GM18873 (cell line): Measurements from ENCODE around the gene PEX3.
"Not testable (repeated sequence)": the region's sequence is repeated elsewhere in the genome, so short reads cannot be mapped to it uniquely, and the experiment has no call there.

Experiments used
- ATAC-seq: cut with Tn5 transposase; IDR thresholded peaks from one replicate; pipeline ENCODE4 v1.9.1; 2021; ENCODE audit warnings: mild to moderate bottlenecking, moderate library complexity, moderate number of reproducible peaks; ENCODE audit not compliant: unreplicated experiment, low FRiP score

Gene PEX3

DNA sequence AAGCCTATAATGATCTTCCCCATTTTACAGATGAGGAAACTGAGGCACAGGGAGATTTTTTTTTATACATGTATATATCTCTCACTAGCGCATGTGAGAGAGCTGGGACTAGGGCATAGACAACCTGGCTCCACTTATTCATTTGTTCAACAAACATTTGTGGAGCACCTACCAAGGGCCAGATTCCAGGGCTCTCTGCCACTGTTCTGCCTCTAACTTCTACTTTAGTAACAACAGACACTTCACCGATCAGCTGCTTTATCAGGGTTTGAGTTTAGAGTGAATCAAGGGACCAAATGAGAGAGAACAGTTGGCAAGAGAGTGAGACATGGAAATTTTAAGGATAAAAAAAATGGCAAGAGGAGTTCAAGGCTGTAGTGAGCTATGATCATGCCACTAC, 7.5 kb upstream of the PEX3 start:
- ATAC-seq: no peak

GRCh38 chr6:143447865-143448264, 2.7 kb upstream of the PEX3 start:
- not testable (repeated sequence) for ATAC-seq

- no peak for ATAC-seq
These were observed 1.4 kb upstream of the PEX3 start for GRCh38 chr6:143449082-143449713.

- no peak for ATAC-seq
These were observed 722 bp upstream of the PEX3 start for GRCh38 chr6:143449714-143450452.

- no peak for ATAC-seq
These were observed 926 bp downstream of the PEX3 start for GRCh38 chr6:143451531-143451930.

DNA sequence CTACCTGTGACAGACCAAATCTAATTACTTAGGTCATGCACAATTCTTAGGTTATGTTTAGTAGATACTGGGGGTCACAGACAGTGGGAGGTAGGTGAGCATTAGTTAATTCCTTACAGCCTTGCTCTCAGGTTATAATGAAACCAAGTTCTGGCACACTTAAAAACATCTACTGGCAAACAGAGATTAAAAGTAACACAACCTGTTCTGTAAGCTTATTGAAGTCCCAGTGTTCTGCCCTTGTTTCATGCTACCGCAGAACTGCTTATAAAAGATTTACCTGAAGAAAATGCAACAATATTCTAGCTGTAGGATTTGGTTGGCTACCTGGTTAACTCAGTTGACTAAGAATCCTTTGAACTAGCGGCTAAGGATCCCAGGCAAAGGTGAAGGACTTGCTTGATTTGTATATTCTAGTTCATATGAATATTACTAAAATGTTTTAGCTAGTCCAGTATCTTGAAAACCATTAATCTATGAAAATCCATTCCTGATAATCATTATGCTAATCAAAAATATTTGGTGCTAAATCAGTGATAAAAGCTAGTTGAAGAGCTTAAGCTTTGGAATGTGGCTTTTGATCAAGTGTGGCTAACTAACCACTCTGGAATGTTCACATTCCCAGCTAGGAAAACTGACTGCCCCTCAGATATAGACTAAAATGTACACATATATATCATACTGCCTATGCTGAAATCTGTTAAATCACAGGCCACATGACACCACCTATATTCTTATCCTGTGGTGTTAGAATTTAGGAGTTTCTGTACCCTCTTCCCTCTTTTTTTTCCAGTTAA, 7.2 kb downstream of the PEX3 start:
- no peak for ATAC-seq

GRCh38 chr6:143465546-143465945, 14.9 kb downstream of the PEX3 start:
- no peak for ATAC-seq

- no peak for ATAC-seq
These were observed 17.4 kb downstream of the PEX3 start for GRCh38 chr6:143468026-143468425.

DNA sequence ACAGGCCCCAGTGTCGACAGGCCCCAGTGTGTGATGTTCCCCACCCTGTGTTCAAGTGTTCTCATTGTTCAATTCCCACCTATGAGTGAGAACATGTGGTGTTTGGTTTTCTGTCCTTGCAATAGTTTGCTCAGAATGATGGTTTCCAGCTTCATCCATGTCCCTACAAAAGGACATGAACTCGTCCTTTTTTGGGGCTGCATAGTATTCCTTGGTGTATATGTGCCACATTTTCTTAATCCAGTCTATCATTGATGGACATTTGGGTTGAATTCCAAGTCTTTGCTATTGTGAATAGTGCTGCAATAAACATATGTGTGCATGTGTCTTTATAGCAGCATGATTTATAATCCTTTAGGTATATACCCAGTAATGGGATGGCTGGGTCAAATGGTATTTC, 18.2 kb downstream of the PEX3 start:
- ATAC-seq: not testable (repeated sequence)

DNA sequence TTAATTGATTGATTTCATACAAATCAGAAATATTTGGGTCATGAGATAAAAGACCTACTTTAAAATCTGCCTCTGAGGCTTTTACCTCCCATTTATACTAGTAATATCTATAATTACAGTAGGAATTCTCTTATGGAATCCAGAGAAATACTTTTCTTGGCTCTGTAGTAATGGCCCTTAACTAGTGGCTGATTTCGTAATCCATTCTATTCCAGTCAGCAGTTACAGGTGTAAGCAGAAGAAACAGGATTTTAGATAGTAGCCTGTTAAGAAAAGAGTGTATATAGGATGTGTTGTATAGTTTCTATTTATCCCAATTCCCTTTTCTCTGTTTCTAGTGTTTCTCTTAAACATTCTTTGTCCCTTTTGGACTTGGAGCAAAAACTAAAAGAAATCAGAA, 21.2 kb downstream of the PEX3 start:
- ATAC-seq: no peak

DNA sequence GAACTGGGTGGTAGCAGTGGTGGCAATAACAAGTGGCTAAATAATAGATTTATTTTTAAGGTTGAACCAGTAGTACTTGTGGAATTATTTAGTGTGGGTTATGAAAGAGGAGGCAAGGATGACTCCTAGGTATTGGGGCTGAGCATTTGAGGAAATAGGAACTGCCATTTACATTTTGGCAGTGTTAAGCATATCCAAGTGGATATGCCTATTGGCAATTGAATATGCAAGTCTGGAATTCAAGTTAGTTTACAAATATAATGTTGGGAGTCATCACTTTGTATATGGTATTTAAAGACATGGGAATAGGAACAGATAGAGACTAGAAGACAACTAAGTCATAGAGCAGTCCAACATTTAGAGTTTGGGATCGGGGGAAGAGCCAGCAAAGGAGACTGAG, 25.9 kb downstream of the PEX3 start:
- no peak for ATAC-seq

- ATAC-seq: no peak
These were observed 28.0 kb downstream of the PEX3 start for GRCh38 chr6:143478479-143479062.

DNA sequence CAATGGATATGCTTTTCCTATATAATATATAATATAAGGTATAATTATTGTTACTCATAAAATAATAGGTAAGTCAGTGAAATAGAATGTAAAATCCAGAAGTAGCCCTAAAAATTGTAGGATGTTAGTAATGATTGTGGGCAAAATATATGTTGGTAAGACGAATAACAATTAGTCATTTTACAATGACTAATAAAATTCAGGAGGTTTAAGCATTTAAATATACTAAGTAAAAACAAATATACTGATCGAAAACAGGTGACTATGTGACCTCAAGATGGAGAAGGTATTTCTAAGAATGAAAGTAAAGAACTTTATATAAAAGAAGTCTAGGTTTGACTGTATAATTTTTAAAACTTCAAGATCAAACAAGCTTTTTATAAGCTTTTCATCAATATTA, 32.0 kb downstream of the PEX3 start:
- no peak for ATAC-seq

DNA sequence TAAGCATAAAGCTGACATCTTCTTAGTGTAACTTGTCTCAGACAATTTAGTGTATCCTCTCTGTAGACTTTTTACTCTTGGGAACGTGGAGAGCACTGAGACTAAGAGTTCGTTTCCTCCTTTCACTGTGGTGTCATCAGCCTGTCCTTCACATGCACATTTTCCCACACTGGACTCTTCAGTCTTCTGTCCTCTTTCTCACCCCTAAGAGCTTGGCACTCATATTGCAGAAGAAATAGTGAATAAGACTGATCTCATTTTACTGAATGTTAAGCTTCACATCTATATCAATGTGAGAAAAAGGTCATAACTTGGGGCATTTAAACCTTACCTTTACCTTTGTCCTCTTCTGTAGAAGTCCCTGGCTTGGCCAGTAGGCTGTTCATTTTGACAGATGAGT, 35.4 kb downstream of the PEX3 start:
- no peak for ATAC-seq

DNA sequence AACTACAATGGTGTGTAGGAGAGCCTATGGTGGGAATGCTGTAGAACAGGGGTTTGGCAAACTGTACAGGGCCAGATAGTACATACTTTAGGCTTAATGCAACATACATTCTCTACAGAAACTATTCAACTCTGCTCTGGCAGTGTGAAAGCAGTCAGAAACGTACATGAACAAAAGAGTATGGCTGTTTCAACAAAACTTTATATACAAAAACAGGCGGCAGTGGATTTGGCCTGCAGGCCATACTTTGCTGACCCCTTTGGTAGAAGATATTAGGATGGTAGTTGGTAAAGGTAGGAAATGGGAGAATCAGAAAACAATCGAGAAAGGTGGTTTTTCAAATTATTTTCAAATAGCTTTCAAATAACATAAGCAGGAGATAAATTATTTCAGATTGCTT, 36.1 kb downstream of the PEX3 start:
- ATAC-seq: no peak

- no peak for ATAC-seq
These were observed 39.6 kb downstream of the PEX3 start for GRCh38 chr6:143490244-143490643.

DNA sequence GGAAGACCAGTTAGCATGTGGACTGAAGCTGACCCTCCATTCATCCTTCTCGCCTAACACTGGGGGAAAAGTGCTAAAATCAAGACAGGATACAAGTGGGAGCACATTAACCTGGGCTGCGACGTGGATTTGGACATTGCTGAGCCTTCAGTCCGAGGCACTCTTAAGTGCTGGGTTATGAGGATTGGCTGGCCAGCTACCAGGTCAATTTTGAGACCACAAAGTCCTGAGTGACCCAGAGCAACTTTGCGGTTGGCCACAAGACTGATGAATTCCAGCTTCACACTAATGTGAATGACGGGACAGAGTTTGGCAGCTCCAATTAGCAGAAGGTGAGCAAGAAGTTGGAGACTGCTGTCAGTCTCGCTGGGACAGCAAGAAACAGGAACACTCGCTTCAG, 40.2 kb downstream of the PEX3 start:
- no peak for ATAC-seq

DNA sequence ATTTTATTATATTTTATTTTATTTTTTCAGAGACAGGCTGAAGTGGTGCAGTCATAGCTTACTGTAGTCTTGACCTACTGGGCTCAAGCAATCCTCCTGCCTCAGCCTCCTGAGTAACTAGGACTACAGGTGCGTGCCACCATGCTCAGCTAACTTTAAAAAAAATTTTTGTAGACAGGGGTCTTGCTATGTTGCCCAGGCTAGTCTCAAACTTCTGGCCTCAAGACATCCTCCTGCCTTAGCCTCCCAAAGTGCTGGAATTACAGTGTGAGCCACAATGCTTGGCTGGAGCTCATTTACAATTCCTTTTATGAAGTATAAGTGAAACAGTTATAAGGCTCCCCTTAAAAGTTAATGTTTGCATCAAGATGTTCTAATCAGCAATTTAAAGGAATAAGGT, 46.4 kb downstream of the PEX3 start:
- no peak for ATAC-seq

GRCh38 chr6:143498428-143498827, 47.8 kb downstream of the PEX3 start:
- ATAC-seq: no peak

GRCh38 chr6:143501851-143502250, 51.2 kb downstream of the PEX3 start:
- ATAC-seq: no peak

- no peak for ATAC-seq
These were observed 53.8 kb downstream of the PEX3 start for GRCh38 chr6:143504369-143504768.
